Mucosa of rectum (tissue), 2 donors: ENCODE results near the gene ADARB2.

Source experiments
- H3K27ac ChIP-seq, 2 donors: one replicate each; pipeline ENCODE4 v1.7.0; 2013; ENCODE audit warnings: inconsistent platforms in 2 of 2, low read depth in 2 of 2, low read length in 2 of 2
- H3K27me3 ChIP-seq, 2 donors: one replicate each; pipeline ENCODE4 v1.7.0; 2013; ENCODE audit warnings: low read length in 2 of 2; ENCODE audit not compliant: control insufficient read depth in 2 of 2, insufficient read depth in 2 of 2
- H3K36me3 ChIP-seq, 2 donors: one replicate each; pipeline ENCODE4 v1.7.0; 2013; ENCODE audit warnings: low read length in 2 of 2; ENCODE audit not compliant: control insufficient read depth in 2 of 2, insufficient read depth in 2 of 2
- H3K4me1 ChIP-seq, 2 donors: one replicate each; pipeline ENCODE4 v1.7.0; 2013; ENCODE audit warnings: low read length in 2 of 2, mild to moderate bottlenecking in 1 of 2; ENCODE audit not compliant: control insufficient read depth in 2 of 2, insufficient read depth in 2 of 2
- H3K4me3 ChIP-seq, 2 donors: one replicate each; pipeline ENCODE4 v1.7.0; 2013; ENCODE audit warnings: low read length in 2 of 2
- H3K9ac ChIP-seq, 2 donors: one replicate each; pipeline ENCODE4 v1.7.0; 2013; ENCODE audit warnings: low read length in 2 of 2, low read depth in 1 of 2, mild to moderate bottlenecking in 1 of 2
- H3K9me3 ChIP-seq, 2 donors: one replicate each; pipeline ENCODE4 v1.7.0; 2013; ENCODE audit warnings: low read length in 2 of 2; ENCODE audit not compliant: control insufficient read depth in 2 of 2
- donor health status: healthy.
- donor health status: Normal muscosa, but diverticular disease.

Gene ADARB2

GRCh38 chr10:1736972-1737221 lies 428 bp downstream of the ADARB2 start:
- Histone ChIP-seq H3K27ac (no peak overlapping the region), H3K9ac (no peak overlapping the region), H3K4me1 (no peaks in the 10 kb centered on the region), H3K27me3 (peaks cover 28 to 36% of the 10 kb centered on the region in 2 donors), H3K9me3 (no peaks in the 10 kb centered on the region), H3K36me3 (no peaks in the 10 kb centered on the region), H3K4me3 (no peak overlapping the region)

DNA sequence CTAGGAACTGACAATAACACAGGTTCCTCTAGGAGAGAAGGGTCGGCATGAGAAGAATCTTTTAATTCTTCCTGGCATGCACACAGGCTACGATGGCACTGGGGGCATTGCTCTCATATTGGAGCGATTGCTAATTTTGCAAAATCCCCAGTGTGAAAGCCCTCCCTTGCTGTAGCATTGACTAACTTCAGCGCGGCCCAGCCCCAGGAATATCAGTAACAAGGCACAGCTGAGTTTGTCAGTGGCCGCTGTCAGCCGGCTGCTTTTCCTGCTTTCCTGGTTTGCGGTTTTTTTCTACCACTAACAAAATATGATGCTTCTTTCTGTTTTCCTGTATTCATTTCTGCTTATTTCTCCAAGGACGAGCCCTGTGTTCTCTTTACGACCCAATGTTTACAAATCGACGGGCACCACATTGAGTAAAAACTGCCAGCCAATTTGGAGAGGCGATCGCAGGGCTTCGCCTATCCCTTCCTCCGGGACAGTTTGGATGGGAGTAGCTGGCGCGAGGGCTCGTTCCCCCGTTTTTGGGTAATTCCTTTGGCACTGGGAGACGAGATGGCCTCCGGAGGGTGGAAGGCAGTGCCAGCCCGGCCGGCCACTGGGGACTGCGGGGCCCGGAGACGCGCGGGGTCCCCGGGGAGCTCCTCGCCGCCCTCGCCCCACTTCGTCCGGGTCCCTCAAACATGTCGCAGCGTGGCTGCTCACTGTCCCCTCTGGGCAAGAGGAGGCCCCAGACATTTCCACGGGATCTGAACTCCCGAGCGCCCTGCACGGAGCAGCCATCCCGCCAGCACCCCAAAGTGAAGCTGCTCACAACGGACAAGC lies 967 bp downstream of the ADARB2 start:
- Histone ChIP-seq H3K4me3 (no peak overlapping the region), H3K9ac (no peak overlapping the region), H3K27ac (no peak overlapping the region), H3K36me3 (no peaks in the 10 kb centered on the region), H3K9me3 (no peaks in the 10 kb centered on the region), H3K27me3 (peaks cover 28 to 36% of the 10 kb centered on the region in 2 donors), H3K4me1 (no peaks in the 10 kb centered on the region)

DNA sequence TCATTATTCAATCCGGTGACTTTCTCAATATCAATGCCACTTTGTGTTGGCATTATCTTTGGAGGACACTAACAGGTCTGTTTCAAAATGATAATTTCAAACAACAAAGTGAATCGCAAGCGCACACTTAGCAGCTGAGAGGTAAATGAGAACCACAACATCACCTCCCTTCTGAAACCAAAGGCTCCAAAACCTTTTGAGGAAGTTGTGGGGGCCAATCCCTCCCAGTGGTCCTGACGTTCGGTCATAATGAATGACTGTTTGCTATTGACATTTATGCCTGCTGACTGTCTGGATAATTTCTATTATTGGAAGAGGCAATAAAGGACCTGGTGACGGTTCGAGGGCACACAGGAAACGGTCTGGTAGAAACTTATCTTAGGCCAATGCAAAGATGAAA lies 1.8 kb downstream of the ADARB2 start:
- H3K4me1 ChIP-seq, result no peaks in the 10 kb centered on the region
- no peak overlapping the region for H3K27ac ChIP-seq
- H3K27me3 ChIP-seq, result peaks cover 27 to 36% of the 10 kb centered on the region in 2 donors
- no peak overlapping the region for H3K9ac ChIP-seq
- H3K36me3 ChIP-seq, result no peaks in the 10 kb centered on the region
- no peaks in the 10 kb centered on the region for H3K9me3 ChIP-seq
- no peak overlapping the region for H3K4me3 ChIP-seq

DNA sequence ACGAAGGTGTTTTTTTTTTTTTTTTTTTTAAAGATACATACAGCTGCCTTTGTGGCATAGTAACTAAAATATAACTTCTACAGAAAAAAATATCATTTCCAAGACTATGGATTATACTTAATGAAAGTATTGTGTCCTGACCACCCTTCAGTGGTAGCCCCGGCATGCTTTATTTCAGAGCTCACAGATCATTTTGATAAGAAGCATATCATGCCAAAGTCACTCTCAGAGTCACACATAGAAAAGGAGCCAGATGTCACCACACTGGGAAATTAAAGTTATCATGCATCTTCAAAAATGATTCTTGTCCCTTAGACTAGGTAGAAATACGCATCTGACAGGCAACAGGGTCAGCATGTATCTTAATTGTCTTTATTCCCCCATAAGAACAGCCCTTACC lies 3.0 kb downstream of the ADARB2 start:
- Histone ChIP-seq H3K27me3 (peaks cover 20 to 30% of the 10 kb centered on the region in 2 donors), H3K4me3 (no peak overlapping the region), H3K27ac (no peak overlapping the region), H3K9me3 (no peaks in the 10 kb centered on the region), H3K4me1 (no peaks in the 10 kb centered on the region), H3K9ac (no peak overlapping the region), H3K36me3 (no peaks in the 10 kb centered on the region)

- Histone ChIP-seq H3K27me3 (peaks cover 14 to 26% of the 10 kb centered on the region in 2 donors), H3K4me3 (no peak overlapping the region), H3K4me1 (no peaks in the 10 kb centered on the region), H3K36me3 (no peaks in the 10 kb centered on the region), H3K9me3 (no peaks in the 10 kb centered on the region), H3K9ac (no peak overlapping the region), H3K27ac (no peak overlapping the region)
These were observed 3.6 kb downstream of the ADARB2 start for GRCh38 chr10:1733720-1734119.

- H3K9ac ChIP-seq, result no peak overlapping the region
- H3K9me3 ChIP-seq, result no peaks in the 10 kb centered on the region
- H3K36me3 ChIP-seq, result no peaks in the 10 kb centered on the region
- H3K27ac ChIP-seq, result no peak overlapping the region
- no peak overlapping the region for H3K4me3 ChIP-seq
- H3K4me1 ChIP-seq, result no peaks in the 10 kb centered on the region
- H3K27me3 ChIP-seq, result peaks cover 14 to 24% of the 10 kb centered on the region in 2 donors
These were observed 4.7 kb downstream of the ADARB2 start for GRCh38 chr10:1732564-1732996.

DNA sequence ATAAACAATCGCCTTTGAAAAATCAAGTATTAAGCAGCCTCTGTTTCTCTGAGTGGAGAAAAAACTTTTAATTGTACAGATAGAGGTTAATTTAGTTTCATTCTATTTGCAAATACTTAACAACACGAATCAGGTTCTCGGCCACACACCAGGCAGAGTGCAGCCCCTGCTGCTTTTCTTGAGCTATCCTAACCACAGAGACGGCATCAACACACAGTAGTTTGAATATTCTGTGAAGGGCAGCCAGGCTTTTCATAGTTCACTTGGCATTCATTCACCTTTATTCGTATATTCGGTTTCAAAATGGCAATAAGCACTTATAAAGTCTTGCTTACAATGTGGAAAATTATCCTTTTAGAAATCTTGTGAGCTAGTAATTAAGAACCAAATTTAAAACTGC lies 5.7 kb downstream of the ADARB2 start:
- H3K36me3 ChIP-seq, result no peaks in the 10 kb centered on the region
- peaks cover 11 to 15% of the 10 kb centered on the region in 2 donors for H3K27me3 ChIP-seq
- H3K4me3 ChIP-seq, result no peak overlapping the region
- no peaks in the 10 kb centered on the region for H3K4me1 ChIP-seq
- no peak overlapping the region for H3K27ac ChIP-seq
- H3K9me3 ChIP-seq, result no peaks in the 10 kb centered on the region
- H3K9ac ChIP-seq, result no peak overlapping the region

DNA sequence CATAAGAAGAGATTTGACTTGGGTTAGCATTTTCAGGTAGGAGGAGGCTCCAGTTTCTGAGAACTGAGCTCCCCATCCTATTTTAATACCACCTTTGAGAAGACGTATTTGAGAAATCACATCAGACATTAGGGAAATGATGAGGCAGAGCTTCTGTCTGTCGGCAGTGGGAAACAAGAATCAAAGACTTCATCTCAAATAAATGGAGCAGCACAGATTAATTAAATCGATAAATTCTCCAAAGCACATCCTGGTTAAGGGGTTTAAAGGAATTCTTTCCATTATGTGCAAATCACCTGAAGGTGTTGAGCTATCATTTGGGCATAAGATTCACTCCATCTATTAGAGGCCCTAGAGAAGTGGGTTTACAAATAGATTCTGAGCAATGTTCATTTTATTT lies 7.6 kb downstream of the ADARB2 start:
- H3K9me3 ChIP-seq, result no peaks in the 10 kb centered on the region
- no peak overlapping the region for H3K4me3 ChIP-seq
- H3K4me1 ChIP-seq, result no peaks in the 10 kb centered on the region
- H3K36me3 ChIP-seq, result no peaks in the 10 kb centered on the region
- no peak overlapping the region for H3K27ac ChIP-seq
- no peak overlapping the region for H3K9ac ChIP-seq
- peaks cover 4% of the 10 kb centered on the region in 2 donors for H3K27me3 ChIP-seq

- Histone ChIP-seq H3K27ac (no peak overlapping the region), H3K4me3 (no peak overlapping the region), H3K9me3 (no peaks in the 10 kb centered on the region), H3K4me1 (no peaks in the 10 kb centered on the region), H3K9ac (no peak overlapping the region), H3K27me3 (no peaks in the 10 kb centered on the region), H3K36me3 (no peaks in the 10 kb centered on the region)
These were observed 10.5 kb downstream of the ADARB2 start for GRCh38 chr10:1726861-1727260.

- H3K27me3 ChIP-seq, result no peaks in the 10 kb centered on the region
- no peaks in the 10 kb centered on the region for H3K4me1 ChIP-seq
- no peak overlapping the region for H3K4me3 ChIP-seq
- no peak overlapping the region for H3K27ac ChIP-seq
- H3K9me3 ChIP-seq, result no peaks in the 10 kb centered on the region
- no peaks in the 10 kb centered on the region for H3K36me3 ChIP-seq
- H3K9ac ChIP-seq, result no peak overlapping the region
These were observed 12.3 kb downstream of the ADARB2 start for GRCh38 chr10:1724921-1725488.
